DOHH2 (cell line): Measurements from ENCODE around the gene GSC.
"Not testable (repeated sequence)": the region's sequence is repeated elsewhere in the genome, so short reads cannot be mapped to it uniquely, and the experiment has no call there.

Experiments
- H3F3A ChIP-seq: fragments of 200-600 bp; sonication (generic), shearing (Covaris generic); 2 replicates; pipeline ENCODE4 v1.6.0; 2016; ENCODE audit warnings: antibody characterized with exemption, mild to moderate bottlenecking; ENCODE audit not compliant: control insufficient read depth, insufficient read depth
- H3K27ac ChIP-seq: fragments of 200-600 bp; sonication (generic); 2 replicates; pipeline ENCODE4 v1.5.1; 2014; ENCODE audit warnings: low read depth, mild to moderate bottlenecking, low read length, moderate library complexity
- H3K27me3 ChIP-seq: fragments of 200-600 bp; sonication (generic); 2 replicates; pipeline ENCODE4 v1.6.1; 2014; ENCODE audit warnings: mild to moderate bottlenecking, low read length, mixed read lengths; ENCODE audit not compliant: control insufficient read depth
- H3K36me3 ChIP-seq: fragments of 200-600 bp; sonication (generic); 2 replicates; pipeline ENCODE4 v1.6.1; 2014; ENCODE audit warnings: mild to moderate bottlenecking, low read length, moderate library complexity, mixed read lengths; ENCODE audit not compliant: control insufficient read depth
- H3K4me1 ChIP-seq: fragments of 200-600 bp; sonication (generic); 2 replicates; pipeline ENCODE4 v1.6.1; 2014; ENCODE audit warnings: mild to moderate bottlenecking, low read length, mixed read lengths; ENCODE audit not compliant: control insufficient read depth
- H3K4me2 ChIP-seq: fragments of 200-600 bp; sonication (generic); 2 replicates; pipeline ENCODE4 v1.6.0; 2014; ENCODE audit warnings: mild to moderate bottlenecking, low read length, moderate library complexity
- H3K4me3 ChIP-seq: fragments of 200-600 bp; sonication (generic); 2 replicates; pipeline ENCODE4 v1.5.1; 2014; ENCODE audit warnings: mild to moderate bottlenecking, low read length, mixed read lengths
- H3K79me2 ChIP-seq: fragments of 200-600 bp; sonication (generic); 2 replicates; pipeline ENCODE4 v1.6.1; 2014; ENCODE audit warnings: mild to moderate bottlenecking, low read length, mixed read lengths; ENCODE audit not compliant: control insufficient read depth
- H3K9me2 ChIP-seq: fragments of 200-600 bp; sonication (generic); replicated peaks from 2 replicates; pipeline ENCODE4 v1.6.1; 2014; ENCODE audit warnings: mild to moderate bottlenecking, low read length, mixed read lengths; ENCODE audit not compliant: control insufficient read depth
- H3K9me3 ChIP-seq: fragments of 200-600 bp; sonication (generic); 2 replicates; pipeline ENCODE4 v1.6.1; 2014; ENCODE audit warnings: antibody characterized with exemption, low read length, mixed read lengths; ENCODE audit not compliant: control insufficient read depth, insufficient read depth
- H4K20me1 ChIP-seq: fragments of 200-600 bp; sonication (generic); 2 replicates; pipeline ENCODE4 v1.6.0; 2014; ENCODE audit warnings: low read depth, mild to moderate bottlenecking, antibody characterized with exemption, low read length, moderate library complexity; ENCODE audit not compliant: control insufficient read depth, insufficient read depth
- CTCF ChIP-seq: fragments of 200-600 bp; sonication (generic); IDR thresholded peaks from one replicate; pipeline ENCODE4 v1.5.1; 2014; ENCODE audit warnings: antibody characterized with exemption, mild to moderate bottlenecking, low read depth, low read length; ENCODE audit not compliant: poor library complexity, severe bottlenecking
- EZH2phosphoT487 ChIP-seq: fragments of 200-600 bp; sonication (generic); IDR thresholded peaks from 2 replicates; pipeline ENCODE4 v1.6.1; 2017; ENCODE audit warnings: borderline replicate concordance, mild to moderate bottlenecking, antibody characterized with exemption, low read length, moderate library complexity, mixed read lengths

The GSC gene

GRCh38 chr14:94738097-94738496 is 31.8 kb downstream of the GSC start:
- 0 out of 2 replicates have a peak, but pooled peaks cover 6% of the 10 kb centered on the region for H3K27me3 ChIP-seq
- no peak overlapping the region for H3K4me2 ChIP-seq
- no peaks in the 10 kb centered on the region for H3K4me1 ChIP-seq
- no peak overlapping the region for H3K4me3 ChIP-seq
- no peaks in the 10 kb centered on the region for H3K36me3 ChIP-seq
- TF ChIP-seq EZH2phosphoT487 (no peak), CTCF (no peak)
- no peaks in the 10 kb centered on the region for H3F3A ChIP-seq
- no peaks in the 10 kb centered on the region for H3K79me2 ChIP-seq
- no peaks in the 10 kb centered on the region for H3K9me3 ChIP-seq
- H3K9me2 ChIP-seq, result no peaks in the 10 kb centered on the region
- no peaks in the 10 kb centered on the region for H4K20me1 ChIP-seq
- H3K27ac ChIP-seq, result no peak overlapping the region

- Histone ChIP-seq H3K4me1 (0 out of 2 replicates have a peak, but pooled peaks cover 3% of the 10 kb centered on the region), H3K4me3 (no peak overlapping the region), H3K9me3 (no peaks in the 10 kb centered on the region; the same call in 1 of the 2 replicates), H3K79me2 (no peaks in the 10 kb centered on the region), H3K36me3 (no peaks in the 10 kb centered on the region), H3K4me2 (no peak overlapping the region), H3F3A (no peaks in the 10 kb centered on the region), H3K9me2 (no peaks in the 10 kb centered on the region), H3K27ac (no peak overlapping the region), H3K27me3 (peaks cover 3% of the 10 kb centered on the region; the same call in 1 of the 2 replicates), H4K20me1 (no peaks in the 10 kb centered on the region)
- TF ChIP-seq EZH2phosphoT487, result no peak
- no peak for TF ChIP-seq CTCF
Measured at GRCh38 chr14:94728950-94729349, 41.0 kb downstream of the GSC start.

- not testable (repeated sequence) for H3K9me2 ChIP-seq, H3K4me3 ChIP-seq, H3K36me3 ChIP-seq, H3K9me3 ChIP-seq, H3K4me2 ChIP-seq, H3F3A ChIP-seq, H4K20me1 ChIP-seq, H3K27me3 ChIP-seq, H3K79me2 ChIP-seq, H3K4me1 ChIP-seq, H3K27ac ChIP-seq
Measured at GRCh38 chr14:94728440-94728839, 41.5 kb downstream of the GSC start.

- not testable (repeated sequence) for H3K36me3 ChIP-seq, H3K79me2 ChIP-seq, H3K9me3 ChIP-seq, H3K9me2 ChIP-seq, H4K20me1 ChIP-seq, H3K27me3 ChIP-seq, H3F3A ChIP-seq, H3K4me2 ChIP-seq, H3K4me3 ChIP-seq, H3K4me1 ChIP-seq, H3K27ac ChIP-seq
Measured at GRCh38 chr14:94726649-94727048, 43.3 kb downstream of the GSC start.
